ENCODE results near the gene SCMH1.

Gene SCMH1

GRCh38 chr1:41100170-41100569 lies 141.9 kb downstream of the SCMH1 start:
- no peak for DNase-seq

- DNase-seq, result no peak
Measured at GRCh38 chr1:41098730-41099460, 143.2 kb downstream of the SCMH1 start.

GRCh38 chr1:41097105-41097504 lies 145.0 kb downstream of the SCMH1 start:
- no peak for DNase-seq

- no peak for DNase-seq
Measured at GRCh38 chr1:41093826-41094225, 148.3 kb downstream of the SCMH1 start.

- DNase-seq, result no peak
Measured at GRCh38 chr1:41086921-41087320, 155.2 kb downstream of the SCMH1 start.

- no peak for DNase-seq
Measured at GRCh38 chr1:41078616-41079015, 163.5 kb downstream of the SCMH1 start.

GRCh38 chr1:41078193-41078592 lies 163.9 kb downstream of the SCMH1 start:
- no peak for DNase-seq

GRCh38 chr1:41073971-41074370 lies 168.1 kb downstream of the SCMH1 start:
- DNase-seq, result no peak

GRCh38 chr1:41072051-41072450 lies 170.1 kb downstream of the SCMH1 start:
- no peak for DNase-seq

GRCh38 chr1:41056907-41057306 lies 185.2 kb downstream of the SCMH1 start:
- DNase-seq, result no peak

GRCh38 chr1:41053316-41053715 lies 188.8 kb downstream of the SCMH1 start:
- DNase-seq, result no peak

- no peak for DNase-seq
Measured at GRCh38 chr1:41051022-41051421, 191.1 kb downstream of the SCMH1 start.

GRCh38 chr1:41048540-41048939 lies 193.6 kb downstream of the SCMH1 start:
- no peak for DNase-seq

GRCh38 chr1:41046347-41046775 lies 195.7 kb downstream of the SCMH1 start:
- DNase-seq, result no peak

- peak in 1 of 56 donors; percentile 6 for DNase-seq
Measured at GRCh38 chr1:41045740-41046139, 196.4 kb downstream of the SCMH1 start.

- DNase-seq, result no peak
Measured at GRCh38 chr1:41044187-41044586, 197.9 kb downstream of the SCMH1 start.

GRCh38 chr1:41041614-41042270 lies 200.4 kb downstream of the SCMH1 start:
- no peak for DNase-seq

GRCh38 chr1:41038110-41038509 lies 204.0 kb downstream of the SCMH1 start:
- no peak for DNase-seq

GRCh38 chr1:41037116-41037903 lies 204.8 kb downstream of the SCMH1 start:
- DNase-seq, result no peak

GRCh38 chr1:41033272-41033671 lies 208.8 kb downstream of the SCMH1 start:
- DNase-seq, result no peak

GRCh38 chr1:41032147-41032546 lies 210.0 kb downstream of the SCMH1 start:
- no peak for DNase-seq

- DNase-seq, result no peak
Measured at GRCh38 chr1:41030872-41031616, 211.1 kb downstream of the SCMH1 start.
